T47D (cell line): ENCODE data around the gene CHGA.

Source experiments
- DNase-seq, 2 experiments: peaks; one replicate each; pipeline versions ENCODE4 v3.0.0 to v3.0.0-alpha.2; 2011 to 2012; ENCODE audit warnings: low read depth in 1 of 2, low spot score in 1 of 2
- JUND ChIP-seq: IDR thresholded peaks from 2 replicates; pipeline ENCODE4 v1.6.1; 2012; ENCODE audit warnings: low read depth
- in situ Hi-C: cut with HindIII; loops from 2 replicates; pipeline ENCODE4 v1.10.0; 2016; ENCODE audit warnings: low sequenced_read_pairs, low pct_unique_long_range_greater_than_20kb

Gene CHGA

DNA sequence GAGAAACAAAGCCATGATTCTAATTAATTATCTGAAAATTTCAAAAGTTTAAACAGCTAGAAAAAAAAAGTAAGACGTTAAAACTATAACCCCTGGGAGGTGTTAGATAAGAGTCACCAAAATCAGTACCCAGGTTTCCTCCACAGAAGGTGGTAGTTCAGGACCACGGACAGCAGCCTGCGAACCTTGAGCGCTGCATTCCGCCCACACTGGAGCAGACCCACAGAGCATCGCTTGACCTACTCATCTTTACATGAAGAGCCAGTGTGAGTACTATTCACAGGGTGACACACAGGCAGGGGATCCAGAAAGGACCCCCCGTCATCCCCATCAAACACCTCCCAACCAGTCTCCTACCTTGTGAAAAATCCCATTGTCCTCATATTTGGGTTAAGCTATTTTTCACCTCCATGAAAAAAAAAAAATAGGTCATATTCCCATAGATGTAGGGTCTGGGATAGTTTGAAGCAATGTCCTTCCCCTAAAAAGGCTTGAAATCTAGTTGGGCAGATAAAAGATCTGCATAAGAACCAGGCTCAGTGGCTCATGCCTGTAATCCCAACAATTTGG lies 8.8 kb upstream of the CHGA start:
- in situ Hi-C loops: no loop called here
- no peak for TF ChIP-seq JUND
- peak; percentile 74 to 81 for DNase-seq

DNA sequence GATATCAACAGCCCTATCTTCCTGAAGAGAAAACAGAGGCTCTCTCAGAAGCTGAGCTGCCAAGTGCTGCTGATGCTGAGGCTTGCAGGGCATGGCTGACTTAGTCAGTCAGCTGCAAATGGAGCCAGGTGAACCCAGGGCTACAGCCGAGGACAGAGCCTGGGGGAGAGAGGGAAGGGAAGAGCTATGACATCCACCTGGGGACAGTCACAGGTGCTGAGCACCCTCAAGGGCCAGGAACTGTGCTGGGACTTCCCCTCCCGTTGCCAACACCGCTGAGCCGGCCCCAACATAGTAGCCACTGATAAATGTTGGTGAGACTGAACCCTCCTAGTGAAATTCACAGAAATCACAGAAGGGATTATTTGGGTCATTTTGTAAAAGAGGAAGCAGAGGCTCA lies 6.7 kb upstream of the CHGA start:
- no peak for TF ChIP-seq JUND
- in situ Hi-C loops: no loop called here
- no peak for DNase-seq

- DNase-seq: no peak
- TF ChIP-seq JUND: no peak
These were observed 5.7 kb upstream of the CHGA start for GRCh38 chr14:92917041-92917940.

DNA sequence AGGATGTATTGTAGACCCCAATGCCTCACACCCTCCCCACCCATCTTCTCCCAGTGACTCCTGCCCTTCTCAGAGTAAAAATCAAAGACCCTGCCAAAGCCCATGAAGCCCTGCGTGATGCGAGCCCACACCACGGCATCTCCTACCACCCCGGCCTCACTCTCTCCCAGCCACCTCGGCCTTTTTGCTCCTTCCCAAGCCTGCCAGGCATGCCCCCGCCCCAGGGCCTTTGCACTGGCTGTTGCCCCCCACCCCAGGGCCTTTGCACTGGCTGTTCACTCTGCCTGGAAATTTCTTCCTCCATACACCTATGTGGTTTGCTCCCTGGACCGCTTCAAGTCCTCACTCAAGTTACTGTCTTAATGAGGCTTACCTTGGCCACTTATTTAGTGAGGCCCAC lies 5.0 kb upstream of the CHGA start:
- in situ Hi-C loops: no loop called here
- no peak for DNase-seq
- TF ChIP-seq JUND: no peak

More at GRCh38 chr14:92917041-92917940, 5.7 kb upstream of the CHGA start:
- in situ Hi-C loops: no loop called here

GRCh38 chr14:92920001-92920400 lies 2.9 kb upstream of the CHGA start:
- DNase-seq: no peak
- in situ Hi-C loops: no loop called here
- TF ChIP-seq JUND: no peak

DNA sequence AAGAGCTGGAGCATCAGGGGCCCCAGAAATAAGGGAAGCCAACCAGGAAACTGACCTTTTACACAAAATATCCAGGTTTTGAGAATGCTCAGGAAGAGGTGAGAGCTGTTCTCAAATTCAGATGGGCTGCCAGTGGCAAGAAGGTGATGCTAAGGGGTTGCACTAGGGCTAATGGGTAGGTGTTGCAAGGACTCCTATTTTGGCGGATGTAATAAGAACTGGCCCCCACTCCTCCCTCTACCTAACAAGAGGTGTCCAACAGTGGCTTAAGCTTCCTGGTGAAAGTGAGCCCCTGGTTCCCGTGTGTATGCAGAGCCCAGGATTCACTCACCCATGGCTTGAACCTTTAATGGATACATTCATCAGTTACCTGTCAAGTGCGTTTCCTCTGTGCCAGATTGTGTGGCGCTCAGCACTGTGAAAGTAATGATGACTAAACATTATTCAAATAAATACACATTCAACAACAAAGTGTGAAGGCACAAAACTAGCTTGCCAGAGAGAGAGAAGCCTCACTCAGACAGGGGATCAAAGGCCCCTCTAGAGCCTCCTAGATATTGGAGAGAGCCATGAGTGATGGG lies 705 bp upstream of the CHGA start:
- TF ChIP-seq JUND: no peak
- in situ Hi-C loops: no loop called here
- DNase-seq: no peak

DNA sequence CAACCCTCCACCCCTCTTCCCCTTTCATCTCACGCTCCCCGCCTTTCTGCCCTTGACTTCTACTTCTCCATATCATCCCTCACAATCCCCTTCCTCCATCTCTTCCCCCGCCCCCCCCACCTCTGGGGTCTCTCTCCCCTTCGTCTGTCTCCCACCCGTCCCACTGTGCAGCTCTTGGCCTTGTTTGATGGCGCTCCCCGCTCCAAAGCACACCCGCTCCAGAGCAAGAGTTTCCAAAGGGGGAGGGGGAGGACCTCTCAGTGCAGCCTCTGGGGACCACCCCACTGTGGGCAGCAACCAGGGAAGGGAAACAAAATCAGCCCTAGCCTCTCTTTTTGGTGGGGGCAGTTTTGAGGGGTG lies 774 bp downstream of the CHGA start:
- in situ Hi-C loops: no loop called here
- TF ChIP-seq JUND: no peak
- DNase-seq: no peak

- no peak for DNase-seq
- in situ Hi-C loops: no loop called here
- TF ChIP-seq JUND: no peak
These were observed 1.3 kb downstream of the CHGA start for GRCh38 chr14:92924247-92924646.

- no peak for DNase-seq
- in situ Hi-C loops: no loop called here
- TF ChIP-seq JUND: no peak
These were observed 2.5 kb downstream of the CHGA start for GRCh38 chr14:92925446-92925845.

DNA sequence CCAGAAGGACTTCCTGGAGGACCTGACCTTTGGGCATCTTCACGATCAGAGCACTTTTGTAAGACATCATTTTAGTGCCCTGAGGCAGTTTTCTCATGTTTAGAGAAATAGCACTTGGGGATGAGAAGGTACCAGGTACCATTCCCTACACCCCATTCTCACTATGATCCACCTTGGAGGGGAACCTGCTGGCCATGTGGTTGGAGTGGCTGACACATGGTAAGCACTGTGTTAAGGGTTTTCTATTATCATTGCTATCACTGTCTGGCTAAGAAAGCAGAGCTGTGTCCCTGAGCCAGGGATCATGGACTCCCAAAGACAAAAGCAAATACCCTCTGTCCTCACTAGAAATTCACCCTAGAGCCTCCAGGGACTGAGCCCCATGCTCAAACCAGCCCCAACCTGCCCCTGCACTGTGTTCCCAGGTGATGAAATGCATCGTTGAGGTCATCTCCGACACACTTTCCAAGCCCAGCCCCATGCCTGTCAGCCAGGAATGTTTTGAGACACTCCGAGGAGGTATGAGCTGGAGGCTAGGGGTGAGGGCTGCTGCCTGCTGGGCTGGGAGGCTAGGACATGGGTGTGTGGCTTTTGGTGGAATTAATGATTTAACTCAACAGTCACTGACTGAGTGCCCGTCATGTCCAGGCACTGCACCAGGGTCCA lies 3.4 kb downstream of the CHGA start:
- in situ Hi-C loops: no loop called here
- no peak for TF ChIP-seq JUND
- no peak for DNase-seq

- in situ Hi-C loops: no loop called here
- no peak for DNase-seq
- no peak for TF ChIP-seq JUND
These were observed 4.0 kb downstream of the CHGA start for GRCh38 chr14:92926931-92927330.

DNA sequence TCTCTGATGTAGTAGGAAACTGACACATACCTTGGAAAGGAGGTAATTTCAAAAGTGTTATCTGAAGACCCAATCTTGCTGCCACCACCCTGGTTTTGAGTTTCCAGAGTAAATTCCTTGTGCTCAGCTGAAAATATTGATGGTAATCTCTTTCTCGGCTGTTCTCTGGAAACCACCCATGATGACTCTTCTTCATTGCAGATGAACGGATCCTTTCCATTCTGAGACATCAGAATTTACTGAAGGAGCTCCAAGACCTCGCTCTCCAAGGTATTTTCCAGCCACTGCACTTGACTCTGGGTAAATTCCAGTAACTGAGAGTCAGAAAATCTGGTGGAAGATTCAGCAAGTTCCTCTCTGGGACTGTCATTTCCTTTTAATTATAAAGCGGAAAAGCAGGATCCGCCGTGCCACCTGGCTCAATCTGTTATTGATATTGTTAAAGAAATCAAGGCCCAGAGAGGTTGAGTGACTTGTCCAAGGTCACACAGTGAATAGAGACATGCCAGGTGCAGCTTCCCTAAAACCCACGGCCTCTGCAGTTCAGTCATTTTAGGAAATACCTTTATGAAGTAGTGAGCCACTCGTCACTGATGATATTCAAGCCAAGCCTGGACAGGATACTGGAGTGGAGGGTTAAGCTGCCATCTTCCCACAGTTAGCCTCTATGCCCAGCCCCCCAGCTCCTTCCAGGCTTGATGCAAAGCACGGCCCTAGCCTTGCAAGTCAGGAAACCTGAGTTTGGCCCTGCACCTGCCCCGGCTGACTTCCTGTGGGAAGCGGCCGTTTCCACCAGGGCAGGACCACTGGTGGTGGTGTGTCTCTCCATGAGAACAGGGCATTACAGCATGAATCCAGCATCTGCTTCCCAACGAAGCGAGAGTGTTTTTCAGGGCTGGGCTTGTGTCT lies 4.7 kb downstream of the CHGA start:
- no peak for TF ChIP-seq JUND
- no peak for DNase-seq
- in situ Hi-C loops: no loop called here
